ENCODE results near the gene AMER3.

- TF ChIP-seq, protein P1, sequence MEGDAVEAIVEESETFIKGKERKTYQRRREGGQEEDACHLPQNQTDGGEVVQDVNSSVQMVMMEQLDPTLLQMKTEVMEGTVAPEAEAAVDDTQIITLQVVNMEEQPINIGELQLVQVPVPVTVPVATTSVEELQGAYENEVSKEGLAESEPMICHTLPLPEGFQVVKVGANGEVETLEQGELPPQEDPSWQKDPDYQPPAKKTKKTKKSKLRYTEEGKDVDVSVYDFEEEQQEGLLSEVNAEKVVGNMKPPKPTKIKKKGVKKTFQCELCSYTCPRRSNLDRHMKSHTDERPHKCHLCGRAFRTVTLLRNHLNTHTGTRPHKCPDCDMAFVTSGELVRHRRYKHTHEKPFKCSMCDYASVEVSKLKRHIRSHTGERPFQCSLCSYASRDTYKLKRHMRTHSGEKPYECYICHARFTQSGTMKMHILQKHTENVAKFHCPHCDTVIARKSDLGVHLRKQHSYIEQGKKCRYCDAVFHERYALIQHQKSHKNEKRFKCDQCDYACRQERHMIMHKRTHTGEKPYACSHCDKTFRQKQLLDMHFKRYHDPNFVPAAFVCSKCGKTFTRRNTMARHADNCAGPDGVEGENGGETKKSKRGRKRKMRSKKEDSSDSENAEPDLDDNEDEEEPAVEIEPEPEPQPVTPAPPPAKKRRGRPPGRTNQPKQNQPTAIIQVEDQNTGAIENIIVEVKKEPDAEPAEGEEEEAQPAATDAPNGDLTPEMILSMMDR (IDR thresholded peaks at IDR 0.05 in 4 of 5, conservative IDR thresholded peaks at IDR 0.05 in 1 of 5) = no peak
- TF ChIP-seq POLR2A (IDR thresholded peaks at IDR 0.05) = no peak
Measured at GRCh38 chr2:130755256-130756052, at the start of gene AMER3.
